Activated naive CD8-positive, alpha-beta T cell treated with anti-CD3 and anti-CD28 coated beads for 36 hours (primary cell): ENCODE data around the gene TSKS. TPM values are rescaled to one million over a fixed set of nuclear protein-coding genes. Genes with fewer than 3 reads are reported as not detected.
A peak's percentile ranks its signal among the peaks of the same experiment; 100 is the strongest.

Experiments
- DNase-seq: peaks from one replicate; pipeline ENCODE4 v3.0.0; 2021
- H3K27ac Mint-ChIP-seq: one replicate; pipeline ENCODE4 v1.8.0; 2022; ENCODE audit warnings: mild to moderate bottlenecking, moderate library complexity, mixed read lengths
- H3K27me3 Mint-ChIP-seq: one replicate; pipeline ENCODE4 v1.8.0; 2022; ENCODE audit warnings: mild to moderate bottlenecking, mixed read lengths
- H3K36me3 Mint-ChIP-seq: one replicate; pipeline ENCODE4 v1.8.0; 2021; ENCODE audit warnings: mild to moderate bottlenecking, mixed read lengths
- H3K4me1 Mint-ChIP-seq: one replicate; pipeline ENCODE4 v1.8.0; 2021; ENCODE audit warnings: mixed read lengths
- H3K4me3 Mint-ChIP-seq: one replicate; pipeline ENCODE4 v1.8.0; 2022; ENCODE audit warnings: mild to moderate bottlenecking, moderate library complexity, mixed read lengths
- H3K9me3 Mint-ChIP-seq: one replicate; pipeline ENCODE4 v1.8.0; 2022; ENCODE audit warnings: mixed read lengths
- total RNA-seq, 2 experiments: library from RNA; stranded (reverse); gene quantifications; one replicate each; pipeline ENCODE4 v1.2.3, GENCODE V29; 2021

TSKS gene
- total RNA-seq, 2 experiments from 2014 or later = 0.58 to 0.72 TPM

DNA sequence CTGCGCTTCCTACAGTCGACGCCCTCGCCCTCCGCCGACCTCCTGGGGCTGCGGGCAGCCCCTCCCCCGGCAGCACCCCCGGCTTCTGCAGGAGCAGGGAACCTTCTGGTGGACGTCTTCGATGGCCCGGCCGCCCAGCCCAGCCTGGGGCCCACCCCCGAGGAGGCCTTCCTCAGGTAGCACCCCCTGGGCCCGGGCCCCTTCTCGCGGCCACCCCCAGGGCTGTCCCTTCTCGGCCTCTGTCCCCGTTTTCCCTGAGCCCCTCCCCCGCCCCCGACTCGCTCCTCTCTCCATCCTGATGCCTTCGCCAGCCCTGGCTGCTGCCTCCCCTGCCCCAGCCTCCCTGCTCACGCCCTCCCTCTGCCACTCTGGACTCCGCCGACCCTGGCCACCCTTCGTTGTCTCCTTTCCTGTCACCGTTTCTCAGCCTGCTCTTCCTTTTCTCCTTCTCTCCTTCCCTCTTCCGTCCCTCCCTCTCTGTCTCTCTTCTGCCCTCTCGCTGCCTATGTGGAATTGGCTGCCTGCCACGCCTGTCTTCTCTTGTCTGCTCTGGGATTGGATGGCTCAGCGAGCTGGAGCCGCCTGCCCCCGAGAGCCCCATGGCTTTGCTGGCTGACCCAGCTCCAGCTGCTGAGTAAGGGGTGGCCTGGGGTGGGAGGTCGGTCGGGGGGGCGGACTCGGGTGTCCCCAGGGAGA, 39.0 kb upstream of the TSKS start:
- Mint-ChIP-seq H3K27ac (no peak overlapping the region), H3K36me3 (peaks cover 7% of the 10 kb centered on the region), H3K9me3 (no peaks in the 10 kb centered on the region), H3K4me1 (peaks cover 1% of the 10 kb centered on the region), H3K4me3 (no peak overlapping the region), H3K27me3 (no peaks in the 10 kb centered on the region)
- DNase-seq = no peak

DNA sequence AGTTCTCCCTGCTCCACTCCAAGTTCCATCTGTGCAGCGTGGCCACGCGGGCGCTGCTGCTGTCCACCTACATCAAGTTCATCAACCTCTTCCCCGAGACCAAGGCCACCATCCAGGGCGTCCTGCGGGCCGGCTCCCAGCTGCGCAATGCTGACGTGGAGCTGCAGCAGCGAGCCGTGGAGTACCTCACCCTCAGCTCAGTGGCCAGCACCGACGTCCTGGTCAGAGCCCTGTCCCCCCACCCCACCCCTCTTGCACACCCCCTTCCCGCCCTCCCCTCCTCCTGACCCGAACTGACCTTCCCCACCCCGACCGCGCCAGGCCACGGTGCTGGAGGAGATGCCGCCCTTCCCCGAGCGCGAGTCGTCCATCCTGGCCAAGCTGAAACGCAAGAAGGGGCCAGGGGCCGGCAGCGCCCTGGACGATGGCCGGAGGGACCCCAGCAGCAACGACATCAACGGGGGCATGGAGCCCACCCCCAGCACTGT, 38.3 kb upstream of the TSKS start:
- Mint-ChIP-seq H3K4me3 (no peak overlapping the region), H3K4me1 (peaks cover 1% of the 10 kb centered on the region), H3K27me3 (no peaks in the 10 kb centered on the region), H3K9me3 (no peaks in the 10 kb centered on the region), H3K36me3 (peaks cover 7% of the 10 kb centered on the region), H3K27ac (no peak overlapping the region)
- no peak for DNase-seq

DNA sequence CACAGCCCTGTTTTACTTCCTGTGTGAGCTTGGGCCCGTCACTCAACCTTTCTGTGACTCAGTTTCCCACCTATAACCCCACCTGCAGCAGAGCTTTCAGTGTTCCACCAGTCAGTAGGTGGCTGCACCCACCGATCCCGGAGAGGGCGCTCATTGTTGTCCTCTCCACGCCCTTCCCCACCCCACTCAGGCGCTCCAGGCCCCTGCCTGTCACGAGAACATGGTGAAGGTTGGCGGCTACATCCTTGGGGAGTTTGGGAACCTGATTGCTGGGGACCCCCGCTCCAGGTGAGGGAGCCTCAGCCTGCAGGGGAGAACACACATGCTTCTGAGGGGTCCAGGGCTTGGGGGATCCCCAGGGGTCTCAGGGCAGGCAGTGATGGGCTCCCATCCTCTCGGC, 37.7 kb upstream of the TSKS start:
- no peak overlapping the region for H3K27ac Mint-ChIP-seq
- no peaks in the 10 kb centered on the region for H3K27me3 Mint-ChIP-seq
- no peaks in the 10 kb centered on the region for H3K4me1 Mint-ChIP-seq
- no peaks in the 10 kb centered on the region for H3K9me3 Mint-ChIP-seq
- H3K36me3 Mint-ChIP-seq = peaks cover 2% of the 10 kb centered on the region
- no peak overlapping the region for H3K4me3 Mint-ChIP-seq
- DNase-seq = no peak

DNA sequence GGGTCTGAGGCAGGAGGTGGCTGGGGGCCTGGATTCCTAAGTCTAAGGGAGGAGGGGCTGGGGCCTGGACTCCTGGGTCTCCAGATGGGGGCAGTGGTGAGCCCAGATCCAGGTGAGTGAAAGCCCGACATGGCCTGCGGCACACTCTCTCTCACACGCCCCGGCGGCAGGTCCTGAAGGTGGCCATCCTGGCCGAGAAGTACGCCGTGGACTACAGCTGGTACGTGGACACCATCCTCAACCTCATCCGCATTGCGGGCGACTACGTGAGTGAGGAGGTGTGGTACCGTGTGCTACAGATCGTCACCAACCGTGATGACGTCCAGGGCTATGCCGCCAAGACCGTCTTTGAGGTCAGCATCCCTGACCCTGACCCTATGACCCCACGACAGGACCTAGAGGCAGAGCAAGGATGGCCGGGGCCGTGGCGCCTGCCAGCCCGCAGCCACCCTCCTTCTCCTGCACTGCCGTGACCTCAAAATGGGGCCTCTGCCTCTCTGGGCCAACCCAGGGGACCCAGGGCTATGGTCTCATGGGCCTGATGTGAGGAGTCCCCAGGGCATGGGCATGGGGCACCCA, 36.8 kb upstream of the TSKS start:
- DNase-seq = peak; percentile 18
- H3K27me3 Mint-ChIP-seq = no peaks in the 10 kb centered on the region
- no peaks in the 10 kb centered on the region for H3K9me3 Mint-ChIP-seq
- H3K4me1 Mint-ChIP-seq = no peaks in the 10 kb centered on the region
- H3K27ac Mint-ChIP-seq = no peak overlapping the region
- peaks cover 2% of the 10 kb centered on the region for H3K36me3 Mint-ChIP-seq
- H3K4me3 Mint-ChIP-seq = no peak overlapping the region

DNA sequence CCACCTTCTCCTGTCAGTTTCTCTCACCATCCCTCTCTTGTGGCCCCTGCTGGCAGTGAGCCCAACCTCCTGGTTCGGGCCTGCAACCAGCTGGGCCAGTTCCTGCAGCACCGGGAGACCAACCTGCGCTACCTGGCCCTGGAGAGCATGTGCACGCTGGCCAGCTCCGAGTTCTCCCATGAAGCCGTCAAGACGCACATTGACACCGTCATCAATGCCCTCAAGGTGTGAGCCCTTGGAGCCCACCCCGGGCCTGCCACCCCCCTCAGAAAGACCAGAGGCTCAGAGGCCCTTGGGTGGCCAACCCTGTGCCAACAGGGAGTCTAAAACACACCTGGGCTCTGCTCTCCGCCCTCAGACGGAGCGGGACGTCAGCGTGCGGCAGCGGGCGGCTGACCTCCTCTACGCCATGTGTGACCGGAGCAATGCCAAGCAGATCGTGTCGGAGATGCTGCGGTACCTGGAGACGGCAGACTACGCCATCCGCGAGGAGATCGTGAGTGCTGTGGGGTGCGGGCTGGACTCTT, 36.2 kb upstream of the TSKS start:
- DNase-seq = no peak
- Mint-ChIP-seq H3K27me3 (no peaks in the 10 kb centered on the region), H3K36me3 (peaks cover 2% of the 10 kb centered on the region), H3K27ac (no peak overlapping the region), H3K4me1 (no peaks in the 10 kb centered on the region), H3K9me3 (no peaks in the 10 kb centered on the region), H3K4me3 (no peak overlapping the region)

DNA sequence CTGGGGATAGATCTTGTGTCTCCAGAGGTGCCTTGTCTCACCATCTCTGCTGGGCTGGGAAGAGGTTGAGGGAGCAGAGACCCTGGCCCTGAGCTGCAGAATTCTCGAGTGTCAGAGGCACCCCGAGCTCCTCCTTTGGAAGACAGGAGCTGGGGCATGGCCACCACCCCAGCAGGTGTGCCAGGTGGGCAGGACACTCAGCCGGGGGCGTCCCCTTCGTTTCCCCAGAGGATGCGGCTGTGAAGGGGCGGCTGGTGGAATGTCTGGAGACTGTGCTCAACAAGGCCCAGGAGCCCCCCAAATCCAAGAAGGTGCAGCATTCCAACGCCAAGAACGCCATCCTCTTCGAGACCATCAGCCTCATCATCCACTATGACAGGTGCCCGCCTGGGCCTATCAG, 35.5 kb upstream of the TSKS start:
- no peaks in the 10 kb centered on the region for H3K4me1 Mint-ChIP-seq
- no peak for DNase-seq
- H3K9me3 Mint-ChIP-seq = no peaks in the 10 kb centered on the region
- H3K36me3 Mint-ChIP-seq = peaks cover 3% of the 10 kb centered on the region
- no peak overlapping the region for H3K27ac Mint-ChIP-seq
- no peaks in the 10 kb centered on the region for H3K27me3 Mint-ChIP-seq
- H3K4me3 Mint-ChIP-seq = no peak overlapping the region

DNA sequence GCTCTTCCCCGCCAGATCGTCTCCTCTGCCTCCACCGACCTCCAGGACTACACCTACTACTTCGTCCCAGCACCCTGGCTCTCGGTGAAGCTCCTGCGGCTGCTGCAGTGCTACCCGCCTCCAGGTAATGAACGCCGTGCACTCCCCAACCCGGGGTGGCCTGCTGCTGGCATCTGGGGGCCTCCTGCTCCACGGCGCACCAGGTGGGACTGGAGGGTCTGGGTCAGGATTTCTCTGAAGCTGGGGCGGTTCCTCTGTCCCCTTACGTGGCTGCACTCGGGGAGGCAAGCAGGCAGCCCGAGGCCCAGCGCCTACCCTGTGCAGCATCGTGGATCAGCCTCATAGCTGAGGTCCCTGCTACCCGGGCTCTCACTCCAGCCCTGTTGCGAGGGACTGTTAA, 32.5 kb upstream of the TSKS start:
- peaks cover 8% of the 10 kb centered on the region for H3K36me3 Mint-ChIP-seq
- H3K27me3 Mint-ChIP-seq = no peaks in the 10 kb centered on the region
- no peaks in the 10 kb centered on the region for H3K4me1 Mint-ChIP-seq
- H3K27ac Mint-ChIP-seq = no peak overlapping the region
- no peaks in the 10 kb centered on the region for H3K9me3 Mint-ChIP-seq
- DNase-seq = no peak
- no peak overlapping the region for H3K4me3 Mint-ChIP-seq

DNA sequence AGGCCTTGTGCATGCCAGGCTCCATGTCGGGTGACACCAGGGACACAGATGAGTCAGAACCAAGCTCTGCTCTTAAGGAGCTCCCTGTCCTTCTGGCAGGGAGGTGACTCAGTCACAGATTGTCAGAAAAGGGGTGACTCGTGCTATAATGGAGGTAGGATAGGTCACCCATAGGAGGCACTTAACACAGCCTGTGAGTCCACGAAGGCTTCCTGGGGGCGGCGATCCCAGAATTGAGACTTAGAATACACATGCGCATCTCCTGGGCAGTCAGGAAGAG, 30.4 kb upstream of the TSKS start:
- peaks cover 10% of the 10 kb centered on the region for H3K36me3 Mint-ChIP-seq
- no peaks in the 10 kb centered on the region for H3K9me3 Mint-ChIP-seq
- no peaks in the 10 kb centered on the region for H3K4me1 Mint-ChIP-seq
- H3K4me3 Mint-ChIP-seq = no peak overlapping the region
- H3K27me3 Mint-ChIP-seq = no peaks in the 10 kb centered on the region
- H3K27ac Mint-ChIP-seq = peak overlapping the region; percentile 77
- DNase-seq = peak; percentile 22

DNA sequence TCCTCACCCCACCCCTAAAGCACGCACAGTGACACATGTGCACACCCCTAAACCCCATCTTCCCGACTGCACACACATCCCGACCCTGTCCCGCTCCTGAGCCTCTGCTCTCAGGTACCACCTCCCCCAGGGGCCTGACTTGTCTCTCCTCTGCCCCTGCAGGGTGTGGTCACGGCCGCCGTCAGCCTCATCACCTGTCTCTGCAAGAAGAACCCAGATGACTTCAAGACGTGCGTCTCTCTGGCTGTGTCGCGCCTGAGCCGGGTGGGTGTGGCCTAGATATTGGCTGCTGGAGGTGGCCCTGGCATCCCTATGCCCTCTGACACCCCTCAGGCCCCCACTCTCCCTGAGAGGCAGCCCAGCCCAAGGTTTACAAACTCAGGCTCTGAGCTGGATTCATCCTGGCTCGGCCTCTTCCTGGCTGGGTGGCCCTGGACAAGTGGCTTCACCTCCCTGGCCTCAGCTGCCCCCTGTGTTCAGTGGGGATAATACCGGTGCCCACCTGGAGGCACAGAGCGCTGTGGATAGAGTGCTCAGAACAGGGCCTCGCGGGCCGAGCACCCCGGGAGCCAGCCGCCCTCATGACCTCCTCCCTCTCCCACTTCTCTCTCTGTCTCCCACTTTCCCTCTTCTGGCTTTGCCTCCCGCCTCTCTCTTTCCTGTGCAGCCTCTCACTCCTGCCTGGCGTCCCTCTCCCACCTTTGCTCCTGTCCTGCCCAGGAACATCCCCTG, 29.9 kb upstream of the TSKS start:
- no peak for DNase-seq
- H3K27me3 Mint-ChIP-seq = no peaks in the 10 kb centered on the region
- H3K9me3 Mint-ChIP-seq = no peaks in the 10 kb centered on the region
- peaks cover 4% of the 10 kb centered on the region for H3K4me1 Mint-ChIP-seq
- peak overlapping the region; percentile 77 for H3K27ac Mint-ChIP-seq
- no peak overlapping the region for H3K4me3 Mint-ChIP-seq
- H3K36me3 Mint-ChIP-seq = peaks cover 12% of the 10 kb centered on the region

DNA sequence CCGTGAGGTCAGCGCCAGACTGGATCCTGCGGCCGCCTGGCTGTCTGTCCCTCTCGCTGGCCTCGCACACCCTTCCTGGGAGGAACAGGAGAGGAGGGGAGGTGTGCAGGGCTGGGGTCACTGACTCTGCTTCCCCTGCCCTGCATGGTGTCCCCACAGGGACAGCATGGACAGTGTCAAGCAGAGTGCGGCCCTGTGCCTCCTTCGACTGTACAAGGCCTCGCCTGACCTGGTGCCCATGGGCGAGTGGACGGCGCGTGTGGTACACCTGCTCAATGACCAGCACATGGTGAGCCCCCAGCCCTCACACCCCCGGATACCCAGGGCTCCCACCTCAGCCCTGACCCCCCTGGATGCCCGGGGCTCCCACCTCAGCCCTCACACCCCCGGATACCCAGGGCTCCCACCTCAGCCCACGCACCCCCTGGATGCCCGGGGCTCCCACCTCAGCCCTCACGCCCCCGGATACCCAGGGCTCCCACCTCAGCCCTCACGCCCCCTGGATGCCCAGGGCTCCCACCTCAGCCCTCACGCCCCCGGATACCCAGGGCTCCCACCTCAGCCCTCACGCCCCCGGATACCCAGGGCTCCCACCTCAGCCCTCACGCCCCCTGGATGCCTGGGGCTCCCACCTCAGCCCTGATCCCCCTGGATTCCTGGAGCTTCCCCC, 28.8 kb upstream of the TSKS start:
- Mint-ChIP-seq H3K36me3 (peaks cover 13% of the 10 kb centered on the region), H3K27me3 (no peaks in the 10 kb centered on the region), H3K4me3 (no peak overlapping the region), H3K4me1 (peaks cover 4% of the 10 kb centered on the region), H3K27ac (no peak overlapping the region), H3K9me3 (no peaks in the 10 kb centered on the region)
- no peak for DNase-seq

DNA sequence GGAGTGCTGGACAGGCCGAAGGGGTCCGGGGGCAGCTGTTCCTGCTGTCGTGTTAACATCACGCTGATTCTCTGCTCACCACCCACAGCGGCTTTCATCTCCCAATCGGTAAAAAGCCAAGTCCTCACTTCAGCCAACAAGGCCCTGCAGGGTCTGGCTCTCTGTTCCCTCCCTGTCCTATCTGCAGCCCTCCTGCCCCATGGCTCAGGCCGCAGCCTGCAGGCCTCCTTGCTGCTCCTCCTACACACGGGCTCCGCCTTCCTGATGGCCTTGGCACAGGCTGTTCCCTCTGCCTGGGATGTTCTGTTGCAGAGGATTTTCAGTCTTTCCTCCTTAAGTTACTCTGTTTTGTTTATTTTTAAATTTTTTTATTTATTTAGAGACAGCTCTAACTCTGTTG, 27.8 kb upstream of the TSKS start:
- H3K4me1 Mint-ChIP-seq = peaks cover 8% of the 10 kb centered on the region
- no peak for DNase-seq
- no peak overlapping the region for H3K27ac Mint-ChIP-seq
- H3K27me3 Mint-ChIP-seq = no peaks in the 10 kb centered on the region
- peaks cover 20% of the 10 kb centered on the region for H3K36me3 Mint-ChIP-seq
- H3K4me3 Mint-ChIP-seq = no peak overlapping the region
- H3K9me3 Mint-ChIP-seq = no peaks in the 10 kb centered on the region

DNA sequence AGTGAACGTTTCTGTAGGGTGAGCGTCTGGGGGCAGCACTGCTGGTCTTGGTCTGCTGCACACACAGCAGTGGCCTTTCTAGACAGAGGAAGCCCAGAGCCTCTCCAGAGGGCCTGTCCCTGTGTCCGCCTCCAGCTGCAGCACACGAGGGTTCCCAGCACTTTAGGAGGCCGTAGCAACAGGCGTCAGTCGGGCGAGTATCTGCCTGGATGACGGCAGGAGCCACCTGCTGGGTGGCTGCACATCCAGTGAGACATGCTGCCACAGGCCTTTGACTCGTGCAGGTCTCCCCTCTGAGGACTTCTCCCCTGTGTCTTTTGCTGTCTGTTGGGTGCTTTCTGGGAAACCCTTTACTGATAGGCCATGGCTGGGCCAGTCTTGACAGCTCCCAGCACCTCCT, 25.8 kb upstream of the TSKS start:
- H3K27ac Mint-ChIP-seq = no peak overlapping the region
- peaks cover 25% of the 10 kb centered on the region for H3K36me3 Mint-ChIP-seq
- H3K9me3 Mint-ChIP-seq = no peaks in the 10 kb centered on the region
- H3K4me1 Mint-ChIP-seq = peaks cover 8% of the 10 kb centered on the region
- no peaks in the 10 kb centered on the region for H3K27me3 Mint-ChIP-seq
- H3K4me3 Mint-ChIP-seq = no peak overlapping the region
- DNase-seq = no peak

DNA sequence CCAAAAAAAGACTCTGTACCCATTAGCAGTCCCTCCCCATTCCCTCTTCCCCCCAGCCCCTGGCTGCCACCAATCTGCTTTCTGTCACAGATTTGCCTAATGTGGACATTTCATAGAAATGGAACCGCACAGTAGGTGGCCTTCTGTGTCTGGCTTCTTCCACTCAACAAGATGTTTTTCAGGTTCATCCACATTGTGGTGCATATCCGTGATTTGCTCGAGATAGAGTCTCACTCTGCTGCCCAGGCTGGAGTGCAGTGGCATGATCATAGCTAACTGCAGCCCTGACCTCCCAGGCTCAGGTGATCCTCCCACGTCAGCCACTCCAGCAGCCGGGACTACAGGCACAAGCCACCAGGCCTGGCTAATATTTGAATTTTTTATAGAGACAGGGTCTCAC, 24.6 kb upstream of the TSKS start:
- no peak for DNase-seq
- Mint-ChIP-seq H3K27ac (no peak overlapping the region), H3K36me3 (peaks cover 26% of the 10 kb centered on the region), H3K27me3 (no peaks in the 10 kb centered on the region), H3K4me3 (no peak overlapping the region), H3K9me3 (no peaks in the 10 kb centered on the region), H3K4me1 (peaks cover 8% of the 10 kb centered on the region)

DNA sequence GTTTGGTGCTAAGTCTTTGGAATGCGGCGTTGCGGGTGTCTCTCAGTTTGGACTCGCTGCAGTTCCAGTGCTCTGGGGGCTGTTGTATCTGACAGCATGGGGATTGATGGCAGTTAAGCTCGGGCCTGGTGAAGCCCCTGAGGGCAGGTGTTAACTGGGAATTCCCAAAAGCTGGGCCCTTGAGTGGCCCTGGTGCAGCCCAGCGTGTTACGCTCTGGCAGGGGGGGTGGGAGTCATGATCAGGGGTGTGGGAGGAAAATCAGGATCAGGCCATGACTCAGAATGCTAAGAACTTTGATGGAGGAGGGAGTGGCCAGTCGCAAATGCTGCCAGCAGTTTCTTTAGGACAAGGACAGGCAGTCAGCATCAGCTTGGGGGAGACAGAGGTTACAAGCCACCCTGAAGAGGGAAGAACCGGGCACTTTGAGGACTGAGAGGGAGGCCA, 23.3 kb upstream of the TSKS start:
- no peak overlapping the region for H3K4me3 Mint-ChIP-seq
- peaks cover 8% of the 10 kb centered on the region for H3K4me1 Mint-ChIP-seq
- peaks cover 24% of the 10 kb centered on the region for H3K36me3 Mint-ChIP-seq
- no peaks in the 10 kb centered on the region for H3K27me3 Mint-ChIP-seq
- DNase-seq = no peak
- H3K9me3 Mint-ChIP-seq = no peaks in the 10 kb centered on the region
- H3K27ac Mint-ChIP-seq = peak overlapping the region; percentile 69

DNA sequence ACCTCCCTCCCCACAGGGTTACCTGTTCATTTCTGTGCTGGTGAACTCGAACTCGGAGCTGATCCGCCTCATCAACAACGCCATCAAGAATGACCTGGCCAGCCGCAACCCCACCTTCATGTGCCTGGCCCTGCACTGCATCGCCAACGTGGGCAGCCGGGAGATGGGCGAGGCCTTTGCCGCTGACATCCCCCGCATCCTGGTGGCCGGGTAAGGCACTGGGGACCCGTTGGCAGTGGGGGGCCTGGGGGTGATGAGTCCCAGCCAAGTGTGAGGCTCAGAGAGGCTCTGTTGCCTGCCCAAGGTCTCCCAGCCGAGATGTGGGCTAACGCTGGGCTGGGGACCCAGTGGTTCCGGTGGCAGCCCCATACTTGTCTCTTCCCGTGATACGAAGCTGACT, 19.4 kb upstream of the TSKS start:
- no peak overlapping the region for H3K27ac Mint-ChIP-seq
- H3K36me3 Mint-ChIP-seq = peaks cover 21% of the 10 kb centered on the region
- DNase-seq = no peak
- no peaks in the 10 kb centered on the region for H3K9me3 Mint-ChIP-seq
- no peak overlapping the region for H3K4me3 Mint-ChIP-seq
- peaks cover 5% of the 10 kb centered on the region for H3K4me1 Mint-ChIP-seq
- H3K27me3 Mint-ChIP-seq = no peaks in the 10 kb centered on the region
